Measurements from ENCODE around the gene DUSP21. TPM values are rescaled to one million over a fixed set of nuclear protein-coding genes. Genes with fewer than 3 reads are reported as not detected.
A peak's percentile ranks its signal among the peaks of the same experiment; 100 is the strongest.

The DUSP21 gene
- total and polyA plus RNA-seq, 2 donors (not counting 3 experiments of a cell fraction or from before 2014, with no cell fraction given) = not detected

DNA sequence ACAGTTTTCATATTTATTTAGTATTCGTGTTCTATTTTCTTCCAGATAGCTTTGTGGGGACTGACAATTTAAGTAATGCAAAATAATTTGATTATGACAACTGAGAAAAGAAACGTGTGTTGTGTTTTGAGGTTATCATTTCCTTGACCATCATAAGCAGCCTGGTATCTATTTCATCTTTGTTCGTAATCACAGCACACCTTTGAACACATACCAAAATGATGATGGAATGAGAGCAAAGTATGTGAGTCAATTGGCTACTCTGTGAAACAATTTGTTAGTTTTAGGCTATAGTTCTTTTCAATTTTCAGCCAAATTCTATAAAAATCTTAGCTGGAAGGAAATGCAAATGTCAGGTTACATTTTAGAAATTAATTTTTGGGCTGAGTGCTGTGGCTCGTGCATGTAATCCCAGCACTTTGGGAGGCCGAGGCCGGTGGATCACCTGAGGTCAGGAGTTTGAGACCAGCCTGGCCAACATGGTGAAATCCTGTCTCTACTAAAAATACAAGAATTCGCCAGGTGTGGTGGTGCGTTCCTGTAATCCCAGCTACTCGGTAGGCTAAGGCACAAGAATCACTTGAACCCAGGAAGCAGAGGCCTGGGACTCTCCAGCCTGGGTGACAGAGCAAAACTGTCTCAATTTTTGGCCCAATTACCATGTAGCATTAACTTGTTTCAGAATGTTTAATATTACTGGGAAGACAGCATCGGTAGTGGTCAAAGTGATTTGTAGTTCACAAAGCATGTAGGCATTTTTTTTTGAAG, 1.1 kb upstream of the DUSP21 start:
- Histone ChIP-seq H3K27ac (ENCODE audit: insufficient read depth, low read depth, low read length) (no peak overlapping the region), H3K9me3 (replicated peaks; ENCODE audit: control insufficient read depth, insufficient read depth, low read length) (no peaks in the 10 kb centered on the region), H3K27me3 (ENCODE audit: control insufficient read depth in 2 of 2, insufficient read depth in 2 of 2, low read length in 2 of 2) (no peaks in the 10 kb centered on the region), H3K36me3 (ENCODE audit: control insufficient read depth in 2 of 2, extremely low read depth in 1 of 2, insufficient read depth in 2 of 2, low read length in 2 of 2) (no peaks in the 10 kb centered on the region), H3K4me3 (replicated peaks in 1 of 3; ENCODE audit: insufficient read depth in 1 of 3, low read depth in 1 of 3, low read length in 3 of 3) (no peak overlapping the region), H3K9me1 (replicated peaks; ENCODE audit: control insufficient read depth, extremely low read depth, insufficient read depth, low read length) (no peaks in the 10 kb centered on the region), H3K4me1 (ENCODE audit: control insufficient read depth, extremely low read depth, insufficient read depth, low read length) (no peaks in the 10 kb centered on the region), H2AFZ (ENCODE audit: low read depth, low read length) (no peak overlapping the region), H3K79me2 (ENCODE audit: control insufficient read depth, insufficient read depth, low read length) (no peaks in the 10 kb centered on the region), H3K9ac (replicated peaks; ENCODE audit: extremely low read depth, insufficient read depth, low read length) (no peak overlapping the region), H3K4me2 (ENCODE audit: insufficient read depth, low read length) (no peak overlapping the region), H4K20me1 (replicated peaks; ENCODE audit: control insufficient read depth, extremely low read depth, insufficient read depth, low read length) (no peaks in the 10 kb centered on the region)
- dilution Hi-C loops (cut with MboI; ENCODE audit: extremely low pct_ligation_motif_present, low sequenced_read_pairs) (no loop called here), intact Hi-C loops (cut with micrococcal nuclease) (no loop called here)
- ChIA-PET POLR2A (no interaction called here), CTCF (no interaction called here)
- TF ChIP-seq, protein P1, sequence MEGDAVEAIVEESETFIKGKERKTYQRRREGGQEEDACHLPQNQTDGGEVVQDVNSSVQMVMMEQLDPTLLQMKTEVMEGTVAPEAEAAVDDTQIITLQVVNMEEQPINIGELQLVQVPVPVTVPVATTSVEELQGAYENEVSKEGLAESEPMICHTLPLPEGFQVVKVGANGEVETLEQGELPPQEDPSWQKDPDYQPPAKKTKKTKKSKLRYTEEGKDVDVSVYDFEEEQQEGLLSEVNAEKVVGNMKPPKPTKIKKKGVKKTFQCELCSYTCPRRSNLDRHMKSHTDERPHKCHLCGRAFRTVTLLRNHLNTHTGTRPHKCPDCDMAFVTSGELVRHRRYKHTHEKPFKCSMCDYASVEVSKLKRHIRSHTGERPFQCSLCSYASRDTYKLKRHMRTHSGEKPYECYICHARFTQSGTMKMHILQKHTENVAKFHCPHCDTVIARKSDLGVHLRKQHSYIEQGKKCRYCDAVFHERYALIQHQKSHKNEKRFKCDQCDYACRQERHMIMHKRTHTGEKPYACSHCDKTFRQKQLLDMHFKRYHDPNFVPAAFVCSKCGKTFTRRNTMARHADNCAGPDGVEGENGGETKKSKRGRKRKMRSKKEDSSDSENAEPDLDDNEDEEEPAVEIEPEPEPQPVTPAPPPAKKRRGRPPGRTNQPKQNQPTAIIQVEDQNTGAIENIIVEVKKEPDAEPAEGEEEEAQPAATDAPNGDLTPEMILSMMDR (IDR thresholded peaks at IDR 0.05; ENCODE audit: extremely low read depth in 1 of 2, insufficient read depth in 1 of 2, low read depth in 1 of 2, low read length in 2 of 2) = no peak
- TF ChIP-seq, protein P2, sequence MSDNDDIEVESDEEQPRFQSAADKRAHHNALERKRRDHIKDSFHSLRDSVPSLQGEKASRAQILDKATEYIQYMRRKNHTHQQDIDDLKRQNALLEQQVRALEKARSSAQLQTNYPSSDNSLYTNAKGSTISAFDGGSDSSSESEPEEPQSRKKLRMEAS (IDR thresholded peaks at IDR 0.05; ENCODE audit: insufficient read depth, insufficient read length) = no peak
- TF ChIP-seq JUN (IDR thresholded peaks at IDR 0.05; ENCODE audit: borderline replicate concordance, insufficient read depth, insufficient read length, low read depth) (no peak), GATA2 (IDR thresholded peaks at IDR 0.05; ENCODE audit: insufficient read depth, insufficient read length, low read depth, low read length) (no peak), POLR2A (IDR thresholded peaks at IDR 0.05; ENCODE audit: low read depth, low read length) (no peak), POLR2AphosphoS5 (IDR thresholded peaks at IDR 0.05; ENCODE audit: insufficient read depth, low read depth, low read length) (no peak), EZH2 (IDR thresholded peaks at IDR 0.05; ENCODE audit: borderline replicate concordance, low read depth, low read length, severe bottlenecking) (no peak), FOS (IDR thresholded peaks at IDR 0.05; ENCODE audit: borderline replicate concordance, insufficient read depth, low read length) (no peak), MYC (IDR thresholded peaks at IDR 0.05; ENCODE audit: low read depth, low read length) (no peak)
- DNase-seq (ENCODE audit: low read depth, low spot score) (no peak), FAIRE-seq (peak; percentile 76)
- no TSS peak for BruUV-seq (replicated peaks)
